H1 (cell line): ENCODE results near the gene FKBP1A. TPM values are rescaled to one million over a fixed set of nuclear protein-coding genes. Genes with fewer than 3 reads are reported as not detected.

Experiments
- CREB1 ChIP-seq: IDR thresholded peaks from 2 replicates; pipeline ENCODE4 v1.6.1; 2012; ENCODE audit warnings: inconsistent platforms
- EGR1 ChIP-seq: IDR thresholded peaks from 2 replicates; pipeline ENCODE4 v1.6.1; 2011; ENCODE audit warnings: low read depth, low read length, borderline replicate concordance
- NANOG ChIP-seq: IDR thresholded peaks from 2 replicates; pipeline ENCODE4 v1.6.1; 2011; ENCODE audit warnings: low read length, low read depth, mild to moderate bottlenecking, inconsistent platforms; ENCODE audit not compliant: insufficient read depth, poor library complexity, severe bottlenecking
- NRF1 ChIP-seq: IDR thresholded peaks from 2 replicates; pipeline ENCODE4 v1.6.1; 2011; ENCODE audit warnings: mild to moderate bottlenecking, low read depth, low read length, improper control_type of control experiment
- POLR2A ChIP-seq, 2 experiments: IDR thresholded peaks; 1 replicate in 1 of 2; 2 replicates in 1 of 2; pipeline ENCODE4 v1.6.1; 2011; ENCODE audit warnings: low read depth in 2 of 2, low read length in 2 of 2, mild to moderate bottlenecking in 2 of 2; ENCODE audit errors: control extremely low read depth in 1 of 2
- SP4 ChIP-seq: IDR thresholded peaks from 2 replicates; pipeline ENCODE4 v1.6.1; 2012; ENCODE audit warnings: low read length, inconsistent platforms
- TAF7 ChIP-seq: optimal IDR thresholded peaks from 2 replicates; pipeline ENCODE3; 2011; ENCODE audit warnings: low read depth, mild to moderate bottlenecking, inconsistent platforms, low read length, moderate library complexity, borderline replicate concordance
- polyA plus RNA-seq, 7 experiments: library from polyadenylated mRNA; depleted of rRNA in 3 of 7; stranded (reverse) in 5 of 7; unstranded in 2 of 7; fragments of >200 nt in 5 of 7; fragments of 200-250 nt in 2 of 7; gene quantifications; 1 replicate in 5 of 7; 2 replicates in 1 of 7; 4 replicates in 1 of 7; pipeline versions ENCODE4 v1.2.1 to v1.2.3, GENCODE V29; 2011 to 2013; ENCODE audit warnings: missing spikeins in 2 of 7, mixed read lengths in 2 of 7
- total RNA-seq: library from RNA; stranded (reverse); fragmentation: NEBNext Ultra II Directional; extraction: Animal tissue kit (Norgen Biotek cat#: 25700); gene quantifications from 2 replicates; pipeline ENCODE4 v1.2.1, GENCODE V29; 2021
- TF ChIP-seq, protein P1 (sequence below): IDR thresholded peaks from 2 replicates; pipeline ENCODE4 v1.6.1; 2011; ENCODE audit warnings: low read length, improper control_type of control experiment

Gene FKBP1A
- total and polyA plus RNA-seq, 2 of the 8 experiments (the other 6 are each of a cell fraction or from before 2014, with no cell fraction given): 250 to 685 TPM

DNA sequence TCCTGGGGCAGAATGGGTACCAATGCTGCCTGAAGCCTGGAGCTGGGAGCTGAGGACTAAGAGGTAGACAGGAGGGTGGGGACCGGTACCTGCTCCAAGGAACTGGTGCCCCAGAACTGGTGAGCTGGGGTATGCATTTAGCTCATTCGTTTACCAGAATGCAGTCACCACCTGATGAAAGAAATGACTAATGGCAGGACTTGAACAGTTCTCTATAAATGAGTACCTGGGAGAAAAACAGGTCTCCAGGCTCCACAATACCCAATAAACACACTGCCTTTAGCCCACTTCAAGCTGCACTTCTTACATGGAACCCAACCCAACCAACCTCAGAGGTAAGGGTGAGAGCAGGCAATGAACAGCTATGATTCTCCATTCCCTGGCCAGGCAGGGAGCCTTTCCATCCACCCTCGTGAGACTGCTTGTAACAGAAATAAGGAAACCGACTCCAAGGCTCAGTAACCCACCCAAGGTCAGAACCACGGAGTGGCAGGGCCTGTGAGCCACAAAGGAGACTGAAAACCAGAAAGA is 15.4 kb downstream of the FKBP1A start (continued):
- TF ChIP-seq POLR2A (IDR thresholded peaks at IDR 0.05; ENCODE audit: control extremely low read depth in 1 of 2, low read depth in 2 of 2, low read length in 2 of 2) (no peak), EGR1 (no peak), NANOG (no peak), NRF1 (no peak), SP4 (no peak), TAF7 (no peak), CREB1 (no peak)
- TF ChIP-seq, protein P1, sequence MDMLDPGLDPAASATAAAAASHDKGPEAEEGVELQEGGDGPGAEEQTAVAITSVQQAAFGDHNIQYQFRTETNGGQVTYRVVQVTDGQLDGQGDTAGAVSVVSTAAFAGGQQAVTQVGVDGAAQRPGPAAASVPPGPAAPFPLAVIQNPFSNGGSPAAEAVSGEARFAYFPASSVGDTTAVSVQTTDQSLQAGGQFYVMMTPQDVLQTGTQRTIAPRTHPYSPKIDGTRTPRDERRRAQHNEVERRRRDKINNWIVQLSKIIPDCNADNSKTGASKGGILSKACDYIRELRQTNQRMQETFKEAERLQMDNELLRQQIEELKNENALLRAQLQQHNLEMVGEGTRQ: no peak
